ENCODE data around the gene ALG8.

DNA sequence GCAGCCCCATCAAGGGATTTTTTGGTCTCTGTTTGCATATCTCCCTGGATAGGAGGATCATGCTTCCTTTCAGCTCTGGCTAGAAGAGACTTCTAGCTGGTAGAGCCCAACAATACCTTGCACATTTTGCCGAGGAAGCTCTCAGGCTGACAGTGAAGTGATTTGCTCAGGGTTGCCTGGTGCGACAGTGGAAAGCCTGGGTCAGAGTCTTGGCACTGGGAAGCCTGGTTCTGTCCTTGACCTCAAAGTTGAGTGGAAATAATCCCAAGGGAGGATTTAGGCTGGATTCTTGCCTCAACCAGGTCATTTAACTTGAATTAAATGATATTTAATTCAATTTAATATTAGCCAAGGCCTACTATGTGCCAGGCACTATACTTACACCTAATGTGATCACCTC, 24.4 kb upstream of the ALG8 start:
- TF ChIP-seq EGR1 (IDR thresholded peaks at IDR 0.05; ENCODE audit: borderline replicate concordance, low read depth, low read length) (no peak), ZNF274 (IDR thresholded peaks at IDR 0.05; ENCODE audit: borderline replicate concordance, extremely low read depth, low read length) (no peak), RAD21 (IDR thresholded peaks at IDR 0.05 in 1 of 2, conservative IDR thresholded peaks at IDR 0.05 in 1 of 2; ENCODE audit: low read depth in 2 of 2, low read length in 2 of 2) (no peak), POLR2A (IDR thresholded peaks at IDR 0.05; ENCODE audit: control extremely low read depth in 1 of 2, low read depth in 2 of 2, low read length in 2 of 2) (no peak), EZH2 (IDR thresholded peaks at IDR 0.05; ENCODE audit: low read depth, low read length, severe bottlenecking) (no peak), CREB1 (IDR thresholded peaks at IDR 0.05) (no peak), EP300 (IDR thresholded peaks at IDR 0.05; ENCODE audit: borderline replicate concordance in 1 of 2, low read depth in 2 of 2, low read length in 2 of 2) (no peak), CEBPB (IDR thresholded peaks at IDR 0.05; ENCODE audit: low read depth, low read length) (no peak), SIN3A (conservative IDR thresholded peaks at IDR 0.05 in 1 of 2, IDR thresholded peaks at IDR 0.05 in 1 of 2; ENCODE audit: low read depth in 1 of 2, low read length in 2 of 2) (no peak), GTF2F1 (IDR thresholded peaks at IDR 0.05; ENCODE audit: borderline replicate concordance, low read depth, low read length) (no peak), MAFK (IDR thresholded peaks at IDR 0.05; ENCODE audit: low read depth, low read length) (no peak), KDM5A (IDR thresholded peaks at IDR 0.05; ENCODE audit: low read length) (no peak)
- TF ChIP-seq, protein P1, sequence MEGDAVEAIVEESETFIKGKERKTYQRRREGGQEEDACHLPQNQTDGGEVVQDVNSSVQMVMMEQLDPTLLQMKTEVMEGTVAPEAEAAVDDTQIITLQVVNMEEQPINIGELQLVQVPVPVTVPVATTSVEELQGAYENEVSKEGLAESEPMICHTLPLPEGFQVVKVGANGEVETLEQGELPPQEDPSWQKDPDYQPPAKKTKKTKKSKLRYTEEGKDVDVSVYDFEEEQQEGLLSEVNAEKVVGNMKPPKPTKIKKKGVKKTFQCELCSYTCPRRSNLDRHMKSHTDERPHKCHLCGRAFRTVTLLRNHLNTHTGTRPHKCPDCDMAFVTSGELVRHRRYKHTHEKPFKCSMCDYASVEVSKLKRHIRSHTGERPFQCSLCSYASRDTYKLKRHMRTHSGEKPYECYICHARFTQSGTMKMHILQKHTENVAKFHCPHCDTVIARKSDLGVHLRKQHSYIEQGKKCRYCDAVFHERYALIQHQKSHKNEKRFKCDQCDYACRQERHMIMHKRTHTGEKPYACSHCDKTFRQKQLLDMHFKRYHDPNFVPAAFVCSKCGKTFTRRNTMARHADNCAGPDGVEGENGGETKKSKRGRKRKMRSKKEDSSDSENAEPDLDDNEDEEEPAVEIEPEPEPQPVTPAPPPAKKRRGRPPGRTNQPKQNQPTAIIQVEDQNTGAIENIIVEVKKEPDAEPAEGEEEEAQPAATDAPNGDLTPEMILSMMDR (IDR thresholded peaks at IDR 0.05; ENCODE audit: control extremely low read depth in 1 of 3, insufficient read depth in 1 of 3, low read depth in 1 of 3, low read length in 3 of 3): no peak
- TF ChIP-seq, protein P2, sequence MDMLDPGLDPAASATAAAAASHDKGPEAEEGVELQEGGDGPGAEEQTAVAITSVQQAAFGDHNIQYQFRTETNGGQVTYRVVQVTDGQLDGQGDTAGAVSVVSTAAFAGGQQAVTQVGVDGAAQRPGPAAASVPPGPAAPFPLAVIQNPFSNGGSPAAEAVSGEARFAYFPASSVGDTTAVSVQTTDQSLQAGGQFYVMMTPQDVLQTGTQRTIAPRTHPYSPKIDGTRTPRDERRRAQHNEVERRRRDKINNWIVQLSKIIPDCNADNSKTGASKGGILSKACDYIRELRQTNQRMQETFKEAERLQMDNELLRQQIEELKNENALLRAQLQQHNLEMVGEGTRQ (IDR thresholded peaks at IDR 0.05; ENCODE audit: low read length): no peak
